SHP77 (cell line): ENCODE data around the gene ZPR1.

Experiments
- DNase-seq, 2 experiments: peaks; one replicate each; lab custom pipeline; 2025; lab: John Stamatoyannopoulos, UW

The ZPR1 gene

GRCh38 chr11:116750070-116750718 lies 37.6 kb downstream of the ZPR1 start:
- no peak for DNase-seq

GRCh38 chr11:116742104-116742503 lies 45.7 kb downstream of the ZPR1 start:
- DNase-seq = no peak

- no peak for DNase-seq
Measured at GRCh38 chr11:116740741-116741140, 47.1 kb downstream of the ZPR1 start.

DNA sequence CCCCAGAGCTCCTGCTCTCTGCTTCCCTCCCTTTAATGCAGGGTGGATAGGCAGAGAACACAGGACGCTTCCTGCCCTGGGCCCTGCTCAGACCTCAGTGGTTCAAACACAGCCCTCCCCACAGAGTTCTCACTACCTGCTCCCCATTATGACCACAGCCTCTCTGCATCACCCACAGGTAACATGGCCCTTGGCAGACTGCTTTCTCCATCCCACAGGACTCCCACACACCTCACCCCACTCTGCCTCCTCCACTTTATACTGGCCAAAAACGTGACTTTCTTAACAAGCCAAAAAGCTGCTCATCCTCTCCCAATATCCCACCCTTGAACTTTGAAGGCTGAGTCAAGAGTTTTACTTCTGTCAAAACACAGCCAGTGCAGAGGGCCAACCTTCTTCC lies 48.8 kb downstream of the ZPR1 start:
- no peak for DNase-seq

DNA sequence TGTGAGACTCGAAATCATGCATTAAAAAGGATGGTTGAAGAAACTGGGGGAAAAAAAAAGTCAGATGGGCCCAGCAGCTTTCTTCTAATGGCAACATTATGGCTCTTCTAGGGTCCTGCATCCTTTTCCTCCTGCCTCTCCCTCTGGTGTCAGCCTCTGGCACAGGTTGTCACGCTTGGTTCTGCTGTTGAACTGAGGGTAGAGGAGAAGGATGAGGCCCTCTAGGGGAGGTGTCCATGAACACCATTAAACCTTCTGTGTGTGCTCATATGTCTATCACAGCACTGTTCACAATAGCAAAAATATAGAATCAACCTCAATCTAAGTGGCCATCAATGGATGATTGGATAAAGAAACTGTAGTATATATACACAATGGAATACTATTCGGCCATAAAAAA lies 51.1 kb downstream of the ZPR1 start:
- peak; percentile 9 to 13 for DNase-seq

DNA sequence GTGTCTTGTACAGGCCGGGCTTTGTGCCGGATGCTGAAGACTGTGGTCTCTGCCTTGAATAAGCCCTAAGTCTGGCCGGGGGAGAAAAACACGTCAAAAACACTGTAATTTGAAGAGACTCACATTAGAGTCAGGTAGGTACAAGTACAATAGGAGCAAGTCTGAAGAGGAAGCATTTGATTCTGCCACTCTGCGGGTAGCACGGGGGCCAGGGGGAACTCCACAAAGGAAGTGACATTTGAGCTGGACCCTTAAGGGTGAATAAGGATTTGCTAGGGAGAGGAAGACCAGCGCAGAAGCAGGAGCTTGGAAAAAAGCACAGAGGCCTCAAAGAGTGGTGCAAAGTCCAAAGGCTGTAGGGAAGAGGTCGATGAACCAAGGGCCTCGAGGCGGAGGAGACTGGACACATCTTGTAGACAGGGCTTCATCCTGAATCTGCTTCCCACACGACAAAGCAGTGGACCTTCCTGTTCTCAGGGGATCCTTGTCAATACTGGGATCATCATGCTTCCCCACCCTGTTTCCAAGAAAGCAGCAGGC lies 53.8 kb downstream of the ZPR1 start:
- no peak for DNase-seq

- no peak for DNase-seq
Measured at GRCh38 chr11:116733043-116733755, 54.6 kb downstream of the ZPR1 start.

GRCh38 chr11:116732271-116733042 lies 55.4 kb downstream of the ZPR1 start:
- peak; percentile 45 to 61 for DNase-seq

DNA sequence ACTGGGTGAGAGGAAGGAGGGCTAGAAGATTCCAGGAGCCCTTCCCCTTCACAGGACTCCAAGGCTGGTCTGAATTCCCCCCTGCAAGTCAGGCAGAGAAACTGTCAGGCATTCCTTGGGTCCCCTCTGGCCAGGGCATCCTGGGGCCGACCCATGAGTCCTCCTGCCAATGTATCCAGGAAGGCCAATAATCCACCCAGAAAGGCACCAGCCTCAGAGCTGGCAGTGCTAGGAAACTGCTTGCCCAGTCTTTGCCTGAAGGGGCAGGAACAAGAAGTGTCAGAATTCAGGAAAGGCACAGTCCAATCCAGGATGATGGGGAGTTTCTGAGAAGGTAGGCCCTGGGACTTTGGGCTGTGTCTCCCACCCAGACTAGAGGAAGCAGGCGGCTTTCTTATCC lies 56.0 kb downstream of the ZPR1 start:
- no peak for DNase-seq

GRCh38 chr11:116731097-116731761 lies 56.6 kb downstream of the ZPR1 start:
- DNase-seq = peak in 1 of 2 experiments; percentile 16

DNA sequence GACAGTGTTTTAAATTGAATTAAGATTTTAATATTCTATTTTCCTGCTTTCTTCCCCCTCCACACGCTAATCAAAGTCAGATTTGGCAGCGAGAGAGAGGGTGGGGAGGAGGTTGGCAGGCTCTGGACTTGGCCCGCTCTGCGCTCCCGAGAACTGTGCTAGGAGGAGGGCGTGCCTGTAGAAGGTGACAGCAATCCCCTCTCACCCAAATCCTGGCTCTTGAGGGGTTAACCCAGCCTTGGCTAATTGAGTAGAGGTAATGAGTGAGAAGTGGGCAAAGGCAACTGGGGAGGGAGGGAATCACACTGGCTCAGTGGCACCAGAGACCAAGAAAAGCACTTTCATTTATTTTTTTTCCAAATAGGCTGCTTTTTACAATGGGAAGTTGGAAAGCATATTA lies 57.2 kb downstream of the ZPR1 start:
- no peak for DNase-seq

DNA sequence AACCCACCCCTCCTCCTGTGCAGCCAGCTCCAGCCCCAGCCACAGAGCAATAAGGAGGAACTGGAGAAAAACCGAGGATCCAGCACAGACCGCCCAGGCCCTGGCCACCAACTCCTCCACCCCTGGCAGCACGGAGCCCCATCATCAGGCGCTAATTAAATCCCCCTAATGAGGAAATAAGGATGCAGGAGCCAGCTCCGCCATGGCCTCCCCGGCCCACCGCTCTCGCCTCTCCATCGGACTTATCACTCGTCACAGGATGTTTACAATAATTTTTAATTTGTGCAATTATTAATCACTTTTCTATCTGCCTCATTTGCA lies 57.6 kb downstream of the ZPR1 start:
- no peak for DNase-seq

DNA sequence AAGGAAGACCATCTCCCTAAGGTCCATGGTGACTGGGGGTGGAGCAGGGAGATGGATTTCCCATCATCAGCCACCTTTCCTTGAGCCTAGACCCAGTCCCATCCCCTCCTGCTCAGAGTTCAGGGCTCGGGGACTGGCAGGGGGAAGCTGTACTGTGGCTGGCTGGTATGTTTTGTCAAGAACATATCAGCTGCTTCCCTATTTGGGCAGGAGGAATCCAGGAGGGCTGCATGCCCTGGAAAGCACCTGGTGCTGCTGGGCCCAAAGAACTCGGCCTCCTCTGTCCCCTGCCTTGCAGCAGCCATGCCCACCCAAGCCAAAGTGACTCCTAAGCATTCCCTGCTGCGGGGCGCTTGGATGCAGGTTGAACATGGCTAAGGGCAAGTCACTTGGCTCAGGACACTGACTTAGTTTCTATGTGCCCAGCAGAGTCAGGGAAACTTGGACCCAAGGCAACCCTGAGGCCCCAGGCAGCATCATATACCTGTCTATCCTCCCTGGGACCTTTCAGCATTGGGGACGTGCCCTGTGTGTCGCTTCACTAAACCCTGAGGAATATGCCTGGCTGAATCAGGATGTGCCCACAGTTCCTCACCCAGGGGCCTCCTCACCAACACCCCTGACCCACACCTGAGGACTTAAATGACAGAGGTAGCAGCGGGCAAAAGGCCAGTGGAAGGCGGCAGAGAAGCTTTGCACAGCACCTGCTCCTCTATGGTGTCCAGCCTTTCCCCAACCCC lies 58.2 kb downstream of the ZPR1 start:
- DNase-seq = no peak

- DNase-seq = no peak
Measured at GRCh38 chr11:116727990-116728389, 59.8 kb downstream of the ZPR1 start.

GRCh38 chr11:116725434-116726221 lies 62.2 kb downstream of the ZPR1 start:
- no peak for DNase-seq

- no peak for DNase-seq
Measured at GRCh38 chr11:116724813-116725212, 63.0 kb downstream of the ZPR1 start.
